Stimulated activated CD8-positive, alpha-beta memory T cell treated with anti-CD3 and anti-CD28 coated beads, Interleukin-2, amount 100 ng/mL, for 1 hour (primary cell): Measurements from ENCODE around the gene MEGF9.
"Not testable (repeated sequence)": the region's sequence is repeated elsewhere in the genome, so short reads cannot be mapped to it uniquely, and the experiment has no call there.

ENCODE experiments used
- DNase-seq, 2 donors: peaks; one replicate each; pipeline ENCODE4 v3.0.0-alpha.2; 2020; ENCODE audit warnings: low read depth in 2 of 2

Gene MEGF9

DNA sequence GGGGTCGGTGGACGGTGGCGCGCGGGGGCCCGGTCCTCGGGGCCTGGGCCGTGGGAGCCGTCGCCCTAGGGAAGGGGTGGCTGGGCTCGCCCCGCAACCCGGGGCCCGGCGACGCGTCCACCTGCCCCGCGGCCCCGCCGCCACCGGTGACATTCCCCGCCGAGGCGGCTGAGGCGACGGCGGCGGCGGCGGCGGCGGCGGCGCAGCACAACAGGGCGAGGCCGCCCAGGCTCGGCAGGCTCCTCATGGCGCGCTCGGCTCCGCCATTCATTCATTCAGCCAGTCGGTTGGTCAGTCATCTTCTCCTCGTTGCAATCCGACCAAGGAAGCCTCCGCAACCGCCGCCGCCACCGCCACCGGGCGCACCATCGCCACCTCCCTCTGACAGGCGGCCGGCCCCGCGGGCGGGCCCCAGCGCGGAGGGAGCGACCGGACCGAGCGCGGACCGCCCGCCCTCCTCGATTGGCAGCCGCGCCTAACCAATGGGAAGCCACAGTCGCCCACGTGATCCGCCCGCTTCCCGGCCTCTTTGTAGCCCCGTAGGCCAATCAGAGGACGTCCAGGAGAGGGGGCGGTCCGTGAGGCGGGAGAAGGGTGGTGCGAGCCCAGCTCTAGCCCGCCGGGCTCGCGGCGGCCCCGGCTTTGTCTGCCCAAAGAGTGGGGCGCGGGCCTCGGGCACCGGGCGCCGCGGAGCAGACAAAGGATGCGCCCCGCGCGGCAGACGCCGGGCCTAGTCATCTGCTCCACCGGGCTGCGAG lies at the start of gene MEGF9:
TSS of gene MEGF9 (minus strand) at position 383 of the 758 bp plus-strand sequence. CDS start at position 271, 112 bp downstream.
- peak; percentile 91 for DNase-seq

DNA sequence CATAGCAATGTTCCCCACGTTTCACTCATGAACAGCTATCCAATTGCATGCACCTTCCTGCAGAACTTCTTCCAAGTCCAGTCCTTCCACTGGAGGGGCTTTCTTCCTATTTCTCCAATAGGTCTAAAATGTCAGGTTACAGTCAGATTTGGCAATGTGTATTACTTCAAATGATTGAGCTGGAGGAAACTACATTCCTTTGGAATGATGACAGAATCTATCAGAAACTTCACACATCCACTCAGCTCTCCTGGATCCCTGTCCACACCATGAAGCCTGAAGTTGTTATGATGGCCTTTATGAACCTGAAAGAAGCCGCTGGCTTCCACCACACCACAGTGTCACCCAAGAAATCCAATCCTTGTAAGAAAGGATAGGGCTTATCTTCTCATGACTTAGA lies 46.7 kb upstream of the MEGF9 start:
- DNase-seq = no peak

DNA sequence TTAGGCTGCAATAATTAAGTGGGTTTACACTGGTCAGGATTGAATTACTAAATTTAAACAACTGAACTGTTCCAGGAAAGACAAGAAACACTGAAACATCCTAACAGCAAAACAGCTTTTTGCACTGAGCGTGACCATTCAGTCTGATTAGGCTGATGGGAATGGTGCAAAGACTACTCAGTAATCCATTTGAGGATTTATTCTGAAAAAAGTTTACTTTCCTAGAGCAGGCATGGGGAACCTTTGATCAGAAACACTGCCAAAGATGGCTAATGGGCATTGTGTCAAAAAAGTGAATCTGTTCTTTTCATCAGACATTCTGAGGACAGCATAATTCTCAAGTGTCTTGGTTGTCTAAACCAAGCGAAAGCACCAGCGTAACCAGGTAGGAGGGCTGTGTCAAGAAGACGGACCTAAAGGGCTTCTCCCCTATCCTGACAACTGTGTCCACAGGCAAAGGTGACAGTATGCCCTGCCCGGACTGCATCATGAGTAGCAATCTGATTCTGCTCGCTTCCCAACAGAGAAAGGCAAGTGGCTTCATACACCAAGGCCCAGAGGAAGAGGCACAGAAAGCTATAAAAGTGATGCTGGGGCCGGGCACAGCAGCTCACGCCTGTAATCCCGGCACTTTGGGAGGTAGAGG lies 45.6 kb upstream of the MEGF9 start:
- no peak for DNase-seq

DNA sequence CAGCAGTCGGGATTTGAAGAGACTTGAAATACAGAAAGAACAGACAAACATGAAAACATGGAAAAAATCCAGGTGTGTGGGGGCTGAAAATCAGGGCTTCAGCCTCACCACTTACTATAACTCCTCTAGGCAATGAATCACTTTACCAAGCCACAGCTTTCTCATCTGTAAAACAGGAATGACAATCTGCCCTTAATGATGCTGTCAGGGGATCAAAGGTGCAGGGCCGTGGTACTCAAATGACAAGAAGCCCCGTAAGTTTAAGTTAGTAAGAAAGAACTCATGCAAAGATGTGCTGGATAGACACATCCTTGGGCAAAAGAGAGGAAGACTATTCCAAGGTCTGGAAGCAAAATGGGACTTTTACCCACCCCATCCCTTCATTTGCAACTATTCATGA lies 44.3 kb upstream of the MEGF9 start:
- no peak for DNase-seq

DNA sequence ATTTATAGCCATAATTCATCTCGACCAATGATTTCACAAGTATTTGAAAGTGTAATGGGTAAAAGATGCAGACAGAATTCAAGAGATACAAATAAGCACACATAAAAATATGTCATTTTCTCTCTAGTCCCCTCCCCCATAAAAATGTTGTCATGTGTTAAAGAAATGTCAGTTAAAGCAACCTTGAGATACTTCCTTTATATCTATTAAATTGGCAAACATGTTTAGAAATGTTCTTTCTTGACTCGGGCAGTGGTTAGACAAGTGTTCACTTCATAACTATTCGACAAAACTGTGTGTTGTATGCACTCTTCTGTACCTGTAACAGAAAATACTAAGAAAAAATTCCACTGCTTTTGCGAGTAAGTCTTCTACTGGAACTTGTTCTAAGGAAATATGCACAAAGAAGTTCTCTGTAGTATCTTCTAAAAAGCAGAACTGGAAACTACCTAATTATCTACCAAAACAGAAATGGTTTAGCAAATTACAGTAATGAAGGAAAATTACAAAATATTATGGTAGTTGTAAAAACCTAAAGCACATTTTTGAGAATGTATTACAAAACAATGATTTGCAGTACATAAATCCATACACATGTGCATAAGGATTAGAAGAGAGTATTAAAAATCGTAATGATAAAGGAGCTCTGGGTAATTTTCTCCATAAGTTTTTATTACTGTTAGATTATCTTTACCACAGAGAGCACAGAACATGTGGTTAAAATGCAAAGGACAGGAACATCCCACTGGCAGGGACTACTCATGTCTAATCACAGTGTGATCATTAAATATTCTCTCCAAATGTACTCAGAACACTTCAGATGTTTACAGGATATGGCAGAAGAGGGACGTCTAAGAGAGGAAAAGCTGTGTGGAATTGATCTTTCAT lies 43.0 kb upstream of the MEGF9 start:
- no peak for DNase-seq

DNA sequence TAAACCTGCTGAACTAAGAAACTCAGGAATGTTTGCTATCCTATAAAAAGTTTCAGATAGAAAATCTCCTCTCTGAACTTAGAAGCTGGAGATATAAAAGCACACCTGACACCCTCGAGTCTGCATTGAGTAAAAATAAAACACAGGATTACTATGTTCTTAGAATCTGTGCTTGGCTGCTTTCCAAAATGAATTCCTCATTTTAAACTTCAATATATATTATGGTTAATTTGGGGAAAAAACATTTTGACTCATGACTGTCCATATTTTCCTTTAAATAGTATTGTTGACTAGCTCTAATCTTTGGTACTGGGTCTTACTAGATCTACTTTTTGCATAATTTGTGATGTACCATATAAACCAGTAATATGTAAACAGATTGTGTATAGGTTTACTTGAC lies 42.3 kb upstream of the MEGF9 start:
- no peak for DNase-seq

DNA sequence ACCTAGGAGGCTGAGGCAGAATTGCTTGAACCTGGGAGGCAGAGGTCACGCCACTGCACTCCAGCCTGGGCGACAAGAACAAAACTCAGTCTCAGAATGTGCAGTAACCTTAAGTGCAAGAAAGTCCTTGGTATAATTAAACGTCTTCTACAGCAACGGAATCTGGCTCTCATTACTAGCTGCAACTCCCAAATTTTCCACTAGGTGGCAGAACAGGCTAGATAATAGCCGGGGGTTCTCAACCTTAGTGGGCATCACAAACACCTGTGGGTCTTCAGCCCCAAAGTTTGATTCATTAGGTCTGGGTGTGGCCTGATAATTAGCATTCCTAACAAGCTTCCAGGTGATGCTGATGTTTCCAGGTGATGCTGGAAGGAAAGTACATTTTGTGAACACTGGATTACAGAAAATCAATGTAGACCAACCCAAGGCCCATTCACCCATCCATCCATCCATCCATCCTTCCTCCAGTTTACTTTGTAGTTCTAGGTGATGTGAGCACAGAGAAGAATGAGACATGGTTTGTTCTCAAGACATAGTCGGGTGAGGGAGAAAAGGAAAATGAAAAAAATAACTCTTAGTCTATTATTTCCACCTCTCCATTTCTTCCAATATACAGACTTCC lies 41.7 kb upstream of the MEGF9 start:
- DNase-seq = peak; percentile 39 to 44

DNA sequence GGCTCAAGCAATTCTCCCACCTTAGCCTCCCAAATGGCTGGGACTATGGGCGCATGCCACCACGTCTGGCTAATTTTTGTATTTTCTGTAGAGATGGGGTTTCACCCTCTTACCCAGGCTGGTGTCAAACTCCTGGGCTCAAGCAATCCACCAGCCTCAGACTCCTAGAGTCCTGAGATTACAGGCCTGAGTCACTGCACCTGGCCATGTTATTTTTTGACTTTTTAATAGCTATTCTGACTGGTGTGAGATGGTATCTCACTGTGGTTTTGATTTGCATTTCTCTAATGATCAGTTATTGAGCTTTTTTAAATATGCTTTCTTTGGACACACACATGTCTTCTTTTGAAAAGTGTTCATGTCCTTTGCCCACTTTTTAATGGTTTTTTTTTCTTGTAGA lies 40.8 kb upstream of the MEGF9 start:
- DNase-seq = no peak

DNA sequence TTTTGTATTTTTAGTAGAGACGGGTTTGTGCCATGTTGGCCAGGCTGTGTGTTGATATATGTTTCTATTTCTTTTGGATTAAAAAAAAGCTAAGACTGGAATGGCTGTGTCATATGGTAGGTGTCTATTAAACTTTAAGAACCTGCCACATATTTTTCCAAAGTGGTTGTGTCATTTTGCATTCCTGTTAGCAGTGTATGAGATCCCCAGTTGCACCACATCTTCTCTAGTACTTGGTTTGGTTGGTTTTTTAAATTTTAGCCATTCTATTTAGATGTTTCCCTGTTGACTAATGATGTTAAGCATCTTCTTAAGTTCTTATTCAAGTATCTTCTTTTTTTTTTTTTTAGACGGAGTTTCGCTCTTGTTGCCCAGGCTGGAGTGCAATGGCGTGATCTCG lies 36.2 kb upstream of the MEGF9 start:
- DNase-seq = no peak

DNA sequence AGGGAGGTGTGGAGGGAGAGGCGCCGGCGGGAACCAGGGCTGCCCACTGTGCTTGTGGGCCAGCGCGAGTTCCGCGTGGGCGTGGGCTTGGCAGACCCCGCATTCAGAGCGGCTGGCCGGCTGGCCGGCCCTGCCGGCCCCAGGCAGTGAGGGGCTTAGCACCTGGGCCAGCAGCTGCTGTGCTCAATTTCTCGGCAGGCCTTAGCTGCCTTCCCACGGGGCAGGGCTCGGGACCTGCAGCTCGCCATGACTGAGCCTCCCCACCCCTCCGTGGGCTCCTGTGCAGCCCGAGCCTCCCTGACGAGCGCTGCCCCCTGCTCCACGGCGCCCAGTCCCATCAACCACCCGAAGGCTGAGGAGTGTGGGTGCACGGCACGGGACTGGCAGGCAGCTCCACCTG lies 32.1 kb upstream of the MEGF9 start:
- DNase-seq = not testable (repeated sequence)

DNA sequence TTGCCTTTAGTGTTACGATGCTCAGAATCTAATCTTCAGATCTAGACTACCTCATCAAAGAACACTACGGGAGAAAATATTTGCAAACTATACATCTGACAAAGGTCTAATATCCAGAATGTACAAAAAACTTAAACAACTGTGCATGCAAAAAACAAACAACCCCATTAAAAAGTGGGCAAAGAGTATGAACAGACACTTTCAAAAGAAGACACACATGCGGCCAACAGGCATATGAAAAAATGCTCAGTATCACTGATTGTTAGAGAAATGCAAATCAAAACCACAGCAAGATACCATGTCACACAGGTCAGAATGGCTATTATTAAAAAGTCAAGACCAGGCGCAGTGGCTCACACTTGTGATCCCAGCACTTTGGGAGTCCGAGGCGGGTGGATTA lies 31.0 kb upstream of the MEGF9 start:
- no peak for DNase-seq

DNA sequence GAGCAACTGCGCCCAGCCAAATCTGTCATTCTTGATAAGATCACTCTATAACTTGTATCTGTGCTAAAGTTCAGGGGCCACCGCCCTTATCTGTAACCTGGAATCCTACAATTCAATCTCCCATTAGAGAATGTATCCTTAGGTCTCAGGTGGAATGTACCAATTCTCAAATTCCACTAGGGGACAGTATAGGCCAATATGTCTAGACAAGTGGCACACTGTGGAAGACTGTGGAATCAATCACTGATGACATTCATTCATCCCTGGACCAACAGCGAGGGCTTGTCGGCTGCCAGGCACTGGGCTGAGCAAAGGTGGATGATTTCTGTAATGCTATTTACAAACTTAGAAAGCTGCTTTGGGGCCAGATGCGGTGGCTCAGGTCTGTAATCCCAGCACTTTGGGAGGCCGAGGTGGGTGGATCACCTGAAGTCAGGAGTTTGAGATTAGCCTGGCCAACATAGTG lies 28.7 kb upstream of the MEGF9 start:
- DNase-seq = no peak

DNA sequence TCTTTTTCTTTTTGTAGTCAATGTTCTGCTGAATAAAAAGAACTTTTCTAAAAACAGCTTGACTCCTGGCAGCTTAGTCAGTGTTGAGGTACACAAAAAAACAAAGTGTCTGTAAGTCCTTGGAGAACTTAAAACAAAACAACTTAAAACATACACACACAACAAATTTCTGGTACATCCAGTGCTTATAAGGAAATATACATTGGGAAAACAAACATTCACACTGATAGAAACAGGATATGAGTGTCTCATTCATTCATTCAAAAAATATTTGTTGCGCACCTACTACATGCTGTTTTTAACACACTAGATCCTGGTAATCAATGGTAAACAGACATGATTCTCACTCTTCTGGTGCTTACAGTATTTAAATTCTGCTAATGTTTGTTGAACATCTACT lies 27.4 kb upstream of the MEGF9 start:
- DNase-seq = no peak

DNA sequence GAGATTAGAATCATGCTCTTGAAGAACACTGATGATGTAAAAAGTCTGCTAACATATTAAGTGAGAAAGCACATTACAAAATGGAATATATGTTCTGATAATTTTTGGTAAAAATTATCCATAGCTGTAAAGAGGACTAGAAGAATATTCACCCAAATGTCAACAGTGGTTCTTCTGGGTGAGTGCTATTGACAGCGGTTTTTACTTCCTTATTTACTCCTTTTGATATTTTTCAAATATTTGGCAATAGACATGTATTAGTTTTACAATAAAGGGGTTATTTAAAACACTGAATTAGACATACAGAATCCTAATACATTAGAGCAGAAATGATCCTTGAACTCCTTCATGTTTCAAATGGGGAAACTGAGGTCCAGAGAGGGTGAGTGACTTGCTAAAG lies 26.9 kb upstream of the MEGF9 start:
- DNase-seq = no peak

DNA sequence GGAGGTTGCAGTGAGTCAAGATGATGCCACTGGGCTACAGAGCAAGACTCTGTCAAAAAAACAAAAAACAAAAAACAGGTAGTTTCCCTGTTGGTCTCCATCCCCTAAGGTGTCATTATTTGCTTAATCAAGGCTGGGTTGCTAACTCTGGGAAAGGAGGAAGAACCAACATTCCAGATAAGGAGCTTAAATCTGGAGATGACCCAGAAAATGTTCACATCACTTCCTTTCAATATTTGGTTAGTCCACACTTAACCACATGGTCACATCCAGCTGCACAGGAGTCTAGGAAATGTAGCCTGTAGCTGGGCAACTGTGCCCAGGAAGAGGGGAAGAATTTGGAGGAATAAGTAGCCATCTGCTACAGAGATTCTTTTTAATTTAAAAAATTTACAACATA lies 25.9 kb upstream of the MEGF9 start:
- no peak for DNase-seq

DNA sequence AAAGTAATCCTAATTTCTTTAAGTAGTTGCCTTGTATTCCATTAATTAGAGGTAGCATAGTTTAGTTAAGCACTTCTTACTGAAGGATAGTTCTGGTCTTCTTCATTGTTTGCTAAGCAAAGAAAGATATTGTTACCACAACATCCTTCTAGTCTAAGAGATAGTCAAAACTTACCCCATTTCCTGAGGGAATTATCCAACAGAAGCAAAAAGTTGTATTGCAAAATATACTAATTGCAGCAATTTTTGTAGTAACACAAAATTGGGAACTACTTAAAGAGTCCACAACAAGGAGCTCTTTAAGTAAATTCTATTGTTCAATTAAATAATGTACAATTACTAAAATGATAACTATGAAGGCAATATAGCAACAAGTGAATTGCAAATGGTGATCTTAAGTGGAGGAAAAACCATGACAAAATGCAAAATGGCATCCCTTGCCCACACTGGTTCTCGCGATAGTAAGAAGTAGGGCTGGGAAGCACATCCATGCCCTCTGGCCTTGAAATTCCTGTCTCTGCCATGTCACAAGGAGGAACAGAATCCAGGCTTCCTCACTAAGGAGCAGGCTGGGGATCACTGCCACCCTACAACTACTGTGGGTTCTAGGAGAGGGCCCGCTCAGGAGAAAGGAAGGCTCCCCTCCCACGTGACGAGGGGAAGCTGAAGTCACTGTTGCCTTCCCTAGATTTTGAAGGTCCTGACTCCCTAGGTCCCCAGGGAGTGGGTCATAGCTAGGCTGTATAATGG lies 23.3 kb upstream of the MEGF9 start:
- DNase-seq = no peak

DNA sequence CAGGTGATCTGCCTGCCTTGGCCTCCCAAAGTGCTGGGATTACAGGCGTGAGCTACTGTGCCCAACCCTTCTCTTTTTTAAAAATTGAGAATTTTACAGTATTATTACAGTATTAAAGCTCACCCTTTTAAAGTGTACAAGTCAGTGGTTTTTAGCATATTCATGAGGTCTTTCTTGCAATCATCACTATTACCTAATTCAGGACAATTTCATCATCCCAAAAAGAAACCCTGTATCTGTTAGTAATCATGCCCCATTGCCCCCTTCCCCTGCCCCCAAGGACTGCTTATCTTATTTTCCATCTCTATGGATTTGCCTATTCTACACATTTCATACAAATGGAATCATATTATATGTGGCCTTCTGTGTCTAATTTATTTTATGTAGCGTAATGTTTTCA lies 22.6 kb upstream of the MEGF9 start:
- DNase-seq = no peak

DNA sequence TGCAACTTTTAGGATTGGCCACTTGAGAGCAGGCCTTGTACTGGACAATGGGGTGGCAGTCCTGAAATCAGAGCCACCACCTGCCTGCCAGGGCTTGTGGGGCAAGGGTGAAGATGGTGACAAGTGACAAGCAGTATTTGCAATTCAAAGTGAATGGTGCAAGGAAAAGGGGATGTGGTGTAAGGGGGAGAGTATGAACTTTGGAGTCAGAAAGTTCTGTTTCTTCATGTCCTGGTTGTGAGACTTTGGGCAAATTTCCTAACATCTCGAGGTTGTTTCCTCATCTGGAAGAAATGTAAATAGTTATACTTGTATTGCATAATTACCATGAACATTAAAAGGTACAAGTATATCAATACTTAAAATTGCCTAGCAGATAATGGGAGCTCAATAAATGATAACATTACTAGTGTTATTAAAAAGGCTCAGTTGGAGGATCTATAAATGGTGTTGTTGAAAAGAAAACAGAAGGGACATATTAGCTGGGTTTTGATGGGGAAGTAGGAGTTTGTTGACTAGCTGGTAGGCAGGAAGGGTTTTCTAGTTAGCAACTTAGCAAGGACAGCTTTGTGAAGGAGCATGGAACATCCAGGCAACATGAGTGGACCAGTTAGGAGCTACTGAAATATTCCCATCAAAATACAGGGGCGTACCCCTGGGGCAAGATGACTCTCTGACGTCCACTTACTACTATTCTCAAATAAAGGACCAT lies 21.3 kb upstream of the MEGF9 start:
- DNase-seq = no peak

DNA sequence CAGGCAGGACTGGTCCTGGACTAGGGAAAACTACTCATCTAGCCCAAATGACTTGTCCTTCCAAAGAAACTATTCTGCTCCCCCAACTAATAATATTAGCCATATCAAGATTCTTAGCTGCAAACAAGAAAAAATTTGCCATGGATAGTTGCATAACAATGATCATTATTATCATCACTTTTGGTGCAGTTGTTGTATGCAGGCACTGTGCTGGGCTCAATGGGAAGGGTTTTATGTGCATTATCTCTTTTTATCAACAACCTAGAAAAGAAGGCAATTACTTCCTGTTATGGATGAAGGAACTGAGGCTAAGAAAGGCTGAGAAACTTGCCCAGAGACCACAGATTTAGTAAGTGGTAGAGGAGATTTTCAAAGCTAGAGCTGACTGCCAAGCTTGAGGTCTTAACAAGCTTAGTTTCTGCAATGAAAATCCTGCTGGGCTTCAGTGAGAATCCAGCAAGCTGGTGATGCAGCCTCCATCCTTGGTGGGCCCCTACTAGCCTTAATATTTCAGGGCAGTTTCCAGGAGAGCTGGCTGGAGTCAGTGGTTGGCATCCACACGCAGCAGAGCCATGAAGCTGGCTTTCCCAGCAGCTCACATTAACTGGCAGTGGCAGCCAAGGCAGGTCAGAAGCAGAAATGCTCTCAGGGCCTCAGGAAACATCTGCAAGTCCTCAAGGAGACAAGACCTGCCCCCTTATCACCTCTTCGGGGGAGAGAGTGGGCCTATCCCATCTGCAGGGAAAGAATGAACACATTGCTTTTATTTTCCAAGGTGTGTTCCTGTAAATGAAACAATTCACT lies 20.5 kb upstream of the MEGF9 start:
- DNase-seq = no peak

DNA sequence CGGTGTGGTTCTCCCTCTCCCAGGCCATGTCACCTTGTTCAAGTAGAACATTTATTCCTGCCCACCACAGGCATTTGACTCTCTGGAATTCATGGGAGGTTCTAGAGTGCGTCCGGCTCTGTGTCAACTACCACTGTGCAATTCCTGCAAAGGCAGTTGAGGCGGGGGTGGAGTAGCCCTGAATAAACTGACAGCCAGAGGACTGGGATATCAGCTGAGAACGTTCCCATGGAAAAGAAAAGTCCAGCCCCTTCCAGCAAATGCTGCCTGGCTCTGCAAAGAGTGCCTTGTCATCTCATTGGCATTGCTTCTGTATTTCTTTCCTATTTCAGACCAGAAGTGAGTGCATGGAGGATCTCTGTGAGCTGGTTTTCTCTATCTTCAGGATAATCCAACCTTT lies 18.9 kb upstream of the MEGF9 start:
- no peak for DNase-seq
